Thoracic aorta endothelial cell (primary cell): Measurements from ENCODE around the gene ARSA. TPM values are rescaled to one million over a fixed set of nuclear protein-coding genes. Genes with fewer than 3 reads are reported as not detected.

Experiments
- small RNA-seq: library from RNA; depleted of rRNA; stranded (forward); fragments of <200 nt; gene quantifications from one replicate; pipeline ENCODE3, GENCODE V24; 2012
- total RNA-seq: library from RNA; depleted of rRNA; stranded (reverse); fragments of >200 nt; gene quantifications from 2 replicates; pipeline ENCODE4 v1.2.3, GENCODE V29; 2012

ARSA gene
- total RNA-seq, result 14.8 and 18.7 TPM in 2 replicates

GRCh38 chr22:50627642-50628542 is at the start of gene ARSA:
TSS of gene ARSA (minus strand) at chr22:50628152. CDS start at chr22:50627779, 373 bp downstream.

GRCh38 chr22:50672471-50673230 is 44.7 kb upstream of the ARSA start, which contains the start of gene SHANK3:
TSS of gene SHANK3 (plus strand) at chr22:50672823.

GRCh38 chr22:50600538-50600937 is 27.4 kb downstream of the ARSA start, which contains the start of gene MAPK8IP2:
TSS of gene MAPK8IP2 (plus strand) at chr22:50600793. CDS start at chr22:50600819, 26 bp downstream.

GRCh38 chr22:50582493-50583293 is 45.3 kb downstream of the ARSA start, which contains the start of gene CHKB:
TSS of gene CHKB (minus strand) at chr22:50582849. CDS start at chr22:50582781, 68 bp downstream.

GRCh38 chr22:50577987-50578775 is 49.8 kb downstream of the ARSA start, which contains the start of gene CPT1B:
TSS of gene CPT1B (minus strand) at chr22:50578427. CDS start at chr22:50577915, 512 bp downstream.

Small RNA genes within 50 kb of the gene (small RNA-seq; reads per million reads assigned to genes)
- not detected for gene RF00019

Other genes with a start within 250 kb of the ARSA start
- gene SBF1, start 153.1 kb downstream of the ARSA start, total RNA-seq, result 47.6 and 55.6 TPM in 2 replicates
- 0.36 and 0.40 TPM in 2 replicates for gene ADM2, start 146.6 kb downstream of the ARSA start, total RNA-seq
- not detected in 2 replicates for gene MIOX, start 141.3 kb downstream of the ARSA start, total RNA-seq
- 31.5 and 40.1 TPM in 2 replicates for gene LMF2, start 120.5 kb downstream of the ARSA start, total RNA-seq
- 33.2 and 40.8 TPM in 2 replicates for gene NCAPH2, start 119.9 kb downstream of the ARSA start, total RNA-seq
- gene SCO2, start 102.6 kb downstream of the ARSA start, total RNA-seq, result 2.0 and 2.4 TPM in 2 replicates
- 4.4 and 6.0 TPM in 2 replicates for gene TYMP, start 98.1 kb downstream of the ARSA start, total RNA-seq
- gene KLHDC7B, start 82.3 kb downstream of the ARSA start, total RNA-seq, result not detected in 2 replicates
- gene SYCE3, start 65.2 kb downstream of the ARSA start, total RNA-seq, result not detected in 2 replicates
- gene CPT1B, start 49.7 kb downstream of the ARSA start, total RNA-seq, result 1.6 and 2.1 TPM in 2 replicates
- gene CHKB, start 45.3 kb downstream of the ARSA start, total RNA-seq, result 21.1 and 30.4 TPM in 2 replicates
- 0.13 and 0.14 TPM in 2 replicates for gene MAPK8IP2, start 27.4 kb downstream of the ARSA start, total RNA-seq
- 36.4 and 54.3 TPM in 2 replicates for gene SHANK3, start 44.7 kb upstream of the ARSA start, total RNA-seq
- gene ACR, start 110.1 kb upstream of the ARSA start, total RNA-seq, result 0.80 and 0.93 TPM in 2 replicates
- gene RABL2B, start 155.5 kb upstream of the ARSA start, total RNA-seq, result 10.6 and 12.2 TPM in 2 replicates